SJSA1 (cell line): ENCODE data around the gene CNTNAP5. TPM values are rescaled to one million over a fixed set of nuclear protein-coding genes. Genes with fewer than 3 reads are reported as not detected.

Experiments
- DNase-seq, 2 experiments: peaks; one replicate each; pipeline ENCODE4 v3.0.0-alpha.2; 2015 to 2020; ENCODE audit warnings: low spot score in 2 of 2, low read depth in 1 of 2
- H3K27ac ChIP-seq: fragments of 250-450 bp; sonication (Bioruptor Pico); 2 replicates; pipeline ENCODE4 v1.5.1; 2020; ENCODE audit warnings: mild to moderate bottlenecking, moderate library complexity
- H3K27me3 ChIP-seq: fragments of 250-450 bp; sonication (Bioruptor Pico); replicated peaks from 2 replicates; pipeline ENCODE4 v1.5.1; 2020; ENCODE audit warnings: mild to moderate bottlenecking, moderate library complexity
- H3K36me3 ChIP-seq: fragments of 250-450 bp; sonication (Bioruptor Pico); 2 replicates; pipeline ENCODE4 v1.5.1; 2020; ENCODE audit warnings: mild to moderate bottlenecking
- H3K4me1 ChIP-seq: fragments of 250-450 bp; sonication (Bioruptor Pico); replicated peaks from 2 replicates; pipeline ENCODE4 v1.6.1; 2021; ENCODE audit warnings: mild to moderate bottlenecking
- H3K4me3 ChIP-seq: fragments of 250-450 bp; sonication (Bioruptor Pico); 2 replicates; pipeline ENCODE4 v1.5.1; 2020; ENCODE audit warnings: mild to moderate bottlenecking
- H3K9me3 ChIP-seq: fragments of 250-450 bp; sonication (Bioruptor Pico); replicated peaks from 2 replicates; pipeline ENCODE4 v1.5.1; 2020; ENCODE audit warnings: mild to moderate bottlenecking
- total RNA-seq: library from RNA; depleted of rRNA; stranded (reverse); fragments of >200 nt; shearing (Covaris generic); gene quantifications from 2 replicates; pipeline ENCODE4 v1.2.3, GENCODE V29; 2014

Gene CNTNAP5
- total RNA-seq, 1 experiment from 2014 or later = not detected

DNA sequence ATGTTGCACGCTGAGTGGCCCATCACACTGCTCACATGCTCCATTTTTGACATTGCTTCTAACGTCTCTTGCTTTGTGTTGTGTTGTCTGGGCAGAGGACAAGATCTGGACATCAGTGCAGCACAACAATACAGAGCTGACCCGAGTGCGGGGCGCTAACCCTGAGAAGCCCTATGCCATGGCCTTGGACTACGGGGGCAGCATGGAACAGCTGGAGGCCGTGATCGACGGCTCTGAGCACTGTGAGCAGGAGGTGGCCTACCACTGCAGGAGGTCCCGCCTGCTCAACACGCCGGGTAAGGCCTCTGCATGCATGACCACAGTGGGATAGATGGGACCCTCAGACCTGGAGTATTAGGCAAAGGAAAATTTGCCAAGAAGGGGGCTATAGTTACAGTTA is 622.6 kb downstream of the CNTNAP5 start:
- no peaks in the 10 kb centered on the region for H3K36me3 ChIP-seq
- H3K4me3 ChIP-seq = no peak overlapping the region
- no peak overlapping the region for H3K27ac ChIP-seq
- H3K27me3 ChIP-seq = no peaks in the 10 kb centered on the region
- 0 out of 2 replicates have a peak, but pooled peaks cover 5% of the 10 kb centered on the region for H3K9me3 ChIP-seq
- DNase-seq = no peak
- no peaks in the 10 kb centered on the region for H3K4me1 ChIP-seq

DNA sequence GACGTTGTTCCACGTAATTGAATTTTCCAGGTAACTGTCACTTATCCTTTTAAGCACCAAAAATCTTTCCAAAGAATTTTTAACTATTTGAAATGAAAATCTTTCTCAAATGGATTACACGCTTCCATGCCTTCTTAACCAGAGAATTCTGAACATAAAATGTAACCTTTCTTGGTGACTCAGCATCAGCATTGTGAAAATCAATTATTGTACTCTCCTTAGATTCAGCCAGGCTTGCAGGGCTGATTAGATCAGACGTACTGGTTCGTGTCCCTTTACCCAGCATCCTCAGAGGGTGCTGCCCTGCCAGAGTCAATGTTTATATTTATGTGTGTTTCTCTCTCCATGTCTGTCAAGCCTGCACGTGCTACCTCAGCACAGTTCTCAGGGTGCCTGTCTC is 623.9 kb downstream of the CNTNAP5 start:
- no peaks in the 10 kb centered on the region for H3K9me3 ChIP-seq
- no peak overlapping the region for H3K4me3 ChIP-seq
- no peak overlapping the region for H3K27ac ChIP-seq
- H3K36me3 ChIP-seq = no peaks in the 10 kb centered on the region
- H3K27me3 ChIP-seq = no peaks in the 10 kb centered on the region
- DNase-seq = no peak
- no peaks in the 10 kb centered on the region for H3K4me1 ChIP-seq

DNA sequence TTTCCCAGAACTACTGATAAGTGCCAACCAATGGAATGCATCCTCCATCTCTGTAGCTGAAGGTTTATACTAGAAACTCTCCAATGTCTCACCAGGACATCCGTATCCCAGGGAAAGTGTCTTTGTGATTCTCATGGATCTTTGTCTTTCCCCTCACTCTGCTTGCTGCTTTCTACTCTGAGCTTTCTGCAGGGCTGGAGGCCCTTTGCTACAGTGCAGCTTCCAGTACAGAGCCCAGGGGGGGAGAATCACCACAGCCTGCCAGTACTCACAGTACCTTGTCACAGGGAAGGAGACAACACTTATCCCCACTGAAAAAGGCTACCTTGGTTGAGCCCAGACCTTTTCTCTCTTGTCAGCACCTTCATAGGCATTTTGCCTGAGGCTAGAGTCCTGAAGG is 627.0 kb downstream of the CNTNAP5 start:
- no peak overlapping the region for H3K27ac ChIP-seq
- no peaks in the 10 kb centered on the region for H3K27me3 ChIP-seq
- 0 out of 2 replicates have a peak, but pooled peaks cover 5% of the 10 kb centered on the region for H3K9me3 ChIP-seq
- H3K36me3 ChIP-seq = no peaks in the 10 kb centered on the region
- no peak overlapping the region for H3K4me3 ChIP-seq
- no peak for DNase-seq
- no peaks in the 10 kb centered on the region for H3K4me1 ChIP-seq

DNA sequence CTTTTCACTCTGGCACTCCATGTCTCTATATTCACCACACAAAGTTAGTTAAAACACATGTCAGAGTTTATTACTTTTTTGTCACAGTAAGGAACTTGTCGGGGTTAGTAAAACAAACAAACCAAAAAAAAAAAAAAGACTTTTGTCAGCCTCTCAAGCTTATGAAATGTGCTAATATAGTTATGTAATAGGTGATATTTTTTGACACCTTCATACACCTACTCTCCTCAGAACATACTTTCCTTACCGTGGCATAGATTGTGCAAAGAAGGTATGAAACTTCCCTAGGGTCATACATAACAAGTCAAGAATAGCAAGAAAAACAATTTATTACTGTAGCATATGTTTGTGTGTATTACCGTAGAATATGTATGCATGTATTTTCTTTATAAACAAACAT is 633.3 kb downstream of the CNTNAP5 start:
- Histone ChIP-seq H3K27ac (no peak overlapping the region), H3K9me3 (peaks cover 6% of the 10 kb centered on the region; the same call in 1 of the 2 replicates), H3K4me3 (no peak overlapping the region), H3K4me1 (no peaks in the 10 kb centered on the region), H3K36me3 (no peaks in the 10 kb centered on the region), H3K27me3 (no peaks in the 10 kb centered on the region)
- no peak for DNase-seq

DNA sequence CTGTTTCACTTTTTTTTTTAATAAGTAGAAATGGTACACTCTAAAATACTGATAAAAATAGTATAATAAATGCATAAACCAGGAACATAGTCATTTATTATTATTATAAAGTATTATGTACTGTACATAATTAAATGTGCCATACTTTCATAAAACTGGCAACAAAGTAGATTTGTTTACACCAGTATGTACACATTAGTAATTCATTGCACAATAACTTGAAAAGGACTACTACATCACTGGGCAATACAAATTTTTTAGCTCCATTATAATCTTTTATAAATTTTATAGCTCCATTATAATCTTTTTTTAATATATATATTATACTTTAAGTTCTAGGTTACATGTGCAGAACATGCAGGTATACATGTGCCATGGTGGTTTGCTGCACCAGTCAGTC is 636.5 kb downstream of the CNTNAP5 start:
- no peak for DNase-seq
- Histone ChIP-seq H3K4me1 (no peaks in the 10 kb centered on the region), H3K9me3 (peaks cover 6% of the 10 kb centered on the region; the same call in 1 of the 2 replicates), H3K27me3 (no peaks in the 10 kb centered on the region), H3K27ac (no peak overlapping the region), H3K4me3 (no peak overlapping the region), H3K36me3 (no peaks in the 10 kb centered on the region)

DNA sequence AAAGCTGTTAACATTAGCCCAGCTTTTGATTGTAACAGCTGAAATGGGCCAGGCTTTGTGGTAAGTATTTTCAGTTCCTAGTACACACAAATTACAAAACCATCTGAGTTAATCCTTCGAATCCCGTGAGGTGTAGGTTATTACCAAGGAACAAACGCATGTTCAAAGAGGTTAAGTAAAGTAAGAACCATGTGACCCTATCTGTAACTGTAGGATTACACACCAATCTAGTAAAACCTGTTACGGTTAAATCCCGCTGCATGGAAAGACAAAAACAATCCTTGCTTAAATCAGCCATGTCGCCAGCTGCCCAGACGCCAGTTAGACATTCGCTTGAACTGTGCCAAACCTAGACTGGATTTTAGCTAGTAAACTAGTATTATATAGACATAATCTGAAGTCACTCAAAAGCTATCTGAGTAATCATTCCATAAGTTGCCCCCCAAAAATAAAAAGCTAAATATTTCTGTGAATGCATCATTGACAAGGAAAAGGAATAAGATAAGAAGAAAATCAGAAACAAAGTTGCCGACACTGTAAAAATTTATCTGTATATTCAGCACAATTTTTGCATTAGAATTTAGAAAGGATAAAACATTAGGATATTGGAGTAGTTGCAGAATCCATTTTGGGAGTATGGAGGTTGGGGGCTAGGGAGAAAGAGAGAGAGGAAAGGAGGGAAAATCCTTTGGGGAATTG is 638.0 kb downstream of the CNTNAP5 start:
- H3K9me3 ChIP-seq = no peaks in the 10 kb centered on the region; the same call in none of the 2 replicates
- H3K36me3 ChIP-seq = no peaks in the 10 kb centered on the region
- no peak overlapping the region for H3K4me3 ChIP-seq
- DNase-seq = no peak
- H3K27ac ChIP-seq = no peak overlapping the region
- H3K27me3 ChIP-seq = no peaks in the 10 kb centered on the region
- no peaks in the 10 kb centered on the region for H3K4me1 ChIP-seq

DNA sequence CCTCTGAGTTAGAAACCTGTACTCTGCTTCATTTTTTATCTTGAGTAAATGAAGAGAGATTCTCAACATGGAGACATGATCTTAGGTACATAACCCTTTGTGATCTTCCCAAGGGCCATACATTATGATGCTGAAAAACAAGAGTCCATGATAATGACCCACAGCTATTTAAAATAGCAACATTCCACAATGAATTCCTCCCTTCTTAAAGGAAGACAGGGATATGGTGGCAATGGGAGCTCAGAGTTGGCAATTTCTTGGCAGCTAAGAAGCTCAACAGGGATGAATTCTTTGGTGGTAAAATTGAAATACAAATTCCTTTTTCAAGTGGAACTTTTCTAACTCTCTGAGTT is 638.5 kb downstream of the CNTNAP5 start:
- H3K27ac ChIP-seq = no peak overlapping the region
- no peak overlapping the region for H3K4me3 ChIP-seq
- H3K9me3 ChIP-seq = no peaks in the 10 kb centered on the region; the same call in none of the 2 replicates
- H3K27me3 ChIP-seq = no peaks in the 10 kb centered on the region
- DNase-seq = no peak
- no peaks in the 10 kb centered on the region for H3K4me1 ChIP-seq
- no peaks in the 10 kb centered on the region for H3K36me3 ChIP-seq

DNA sequence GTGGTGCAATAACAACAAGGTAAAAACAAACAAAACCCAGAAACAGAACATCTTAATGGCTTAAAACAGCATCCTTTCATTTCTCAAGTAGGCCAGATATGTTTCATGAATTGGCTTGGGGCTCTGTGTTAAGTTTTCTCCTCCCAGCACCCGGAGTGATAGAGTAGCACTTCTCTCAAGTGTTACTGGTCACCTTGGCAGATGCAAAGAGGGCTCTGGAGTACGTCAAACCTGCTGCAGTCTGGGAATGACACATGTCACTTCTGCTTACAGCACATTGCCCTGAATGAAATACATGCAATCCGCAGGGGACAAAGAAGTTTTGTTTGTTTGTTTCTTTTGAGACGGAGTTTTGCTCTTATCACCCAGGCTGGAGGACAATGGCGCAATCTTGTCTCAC is 639.3 kb downstream of the CNTNAP5 start:
- H3K27ac ChIP-seq = no peak overlapping the region
- no peak for DNase-seq
- no peak overlapping the region for H3K4me3 ChIP-seq
- H3K36me3 ChIP-seq = no peaks in the 10 kb centered on the region
- no peaks in the 10 kb centered on the region for H3K4me1 ChIP-seq
- H3K9me3 ChIP-seq = peaks cover 3% of the 10 kb centered on the region
- H3K27me3 ChIP-seq = no peaks in the 10 kb centered on the region

DNA sequence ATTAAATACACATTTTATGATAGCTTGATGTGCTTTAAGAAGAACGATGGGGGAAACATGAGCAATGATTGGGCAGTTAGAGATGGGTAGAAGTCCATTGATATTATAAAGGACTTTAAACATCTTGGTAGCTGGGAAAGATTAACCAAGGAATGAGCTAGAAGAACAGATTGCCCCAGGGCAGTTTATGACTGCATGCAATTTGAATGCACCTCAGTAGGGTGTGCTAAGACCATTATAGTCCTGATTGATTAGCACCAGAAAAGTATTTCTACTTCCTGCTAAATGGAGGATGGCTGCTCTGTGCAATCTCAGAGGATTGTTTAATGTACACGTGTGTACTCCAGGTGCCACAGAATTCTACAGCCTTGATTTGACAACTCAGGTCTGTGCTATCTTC is 641.9 kb downstream of the CNTNAP5 start:
- DNase-seq = no peak

DNA sequence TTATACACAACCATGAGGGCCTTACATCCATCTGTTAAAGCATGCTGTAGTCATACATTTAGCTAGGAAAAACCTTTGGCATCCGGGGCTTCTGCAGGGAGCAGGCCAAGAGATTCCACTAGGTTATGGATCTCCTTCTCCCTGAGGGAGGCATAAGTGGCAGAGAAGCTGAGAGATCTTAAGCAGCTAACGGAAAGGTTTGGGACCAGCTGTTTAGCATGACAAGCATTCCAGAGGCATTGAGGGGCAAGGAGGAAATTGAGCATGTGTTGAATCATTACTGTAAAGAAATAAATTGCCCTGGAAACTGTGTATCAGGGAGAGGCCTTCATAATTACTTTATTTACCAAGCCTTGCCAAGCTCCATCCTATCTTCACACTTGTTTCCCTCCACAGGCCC is 643.1 kb downstream of the CNTNAP5 start:
- H3K36me3 ChIP-seq = no peaks in the 10 kb centered on the region
- DNase-seq = no peak
- no peaks in the 10 kb centered on the region for H3K27me3 ChIP-seq
- H3K4me1 ChIP-seq = no peaks in the 10 kb centered on the region
- H3K9me3 ChIP-seq = peaks cover 5% of the 10 kb centered on the region; the same call in 1 of the 2 replicates
- H3K27ac ChIP-seq = no peak overlapping the region
- no peak overlapping the region for H3K4me3 ChIP-seq

More for the DNA sequence above, 641.9 kb downstream of the CNTNAP5 start:
- Histone ChIP-seq H3K4me3 (no peak overlapping the region), H3K36me3 (no peaks in the 10 kb centered on the region), H3K9me3 (peaks cover 5% of the 10 kb centered on the region), H3K27me3 (no peaks in the 10 kb centered on the region), H3K27ac (no peak overlapping the region), H3K4me1 (no peaks in the 10 kb centered on the region)

DNA sequence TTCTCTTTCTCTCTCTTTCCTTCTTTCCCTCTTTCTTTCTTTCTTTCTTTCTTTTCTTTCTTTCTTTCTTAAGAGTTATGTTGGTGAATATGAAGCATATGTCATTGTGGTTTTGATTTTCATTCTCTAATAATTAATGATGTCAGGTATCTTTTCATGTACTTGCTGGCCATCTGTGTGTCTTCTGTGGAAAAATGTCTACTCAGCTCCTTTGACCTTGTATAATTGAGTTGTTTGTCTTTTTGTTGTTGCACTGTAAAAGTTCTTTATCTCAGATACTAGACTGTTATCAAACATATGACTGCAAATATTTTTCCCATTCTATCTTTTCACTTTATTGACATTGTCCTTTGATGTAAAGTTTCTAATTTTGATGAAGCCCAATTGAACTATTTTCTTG is 645.1 kb downstream of the CNTNAP5 start:
- Histone ChIP-seq H3K9me3 (peaks cover 5% of the 10 kb centered on the region; the same call in 1 of the 2 replicates), H3K27me3 (no peaks in the 10 kb centered on the region)

DNA sequence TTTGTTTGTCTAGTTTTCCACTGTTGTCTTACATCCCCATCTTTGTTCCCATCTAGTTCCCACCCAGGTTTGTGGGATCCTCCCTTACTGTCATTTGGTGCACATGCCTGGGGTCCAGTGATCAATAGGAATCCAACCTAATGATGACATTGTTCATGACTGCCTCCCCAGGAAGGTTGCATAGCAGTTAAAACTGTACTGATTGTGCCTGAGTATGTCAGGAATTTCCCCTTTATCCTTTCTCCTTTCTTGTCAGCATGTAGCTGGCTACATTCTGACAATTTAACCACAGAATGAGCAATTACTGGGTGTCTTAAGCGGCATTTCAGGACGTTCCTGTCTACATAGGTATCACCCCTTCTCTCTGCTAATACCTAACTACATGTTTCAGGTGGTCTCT is 653.0 kb downstream of the CNTNAP5 start:
- DNase-seq = no peak
- H3K36me3 ChIP-seq = no peaks in the 10 kb centered on the region
- peaks cover 8% of the 10 kb centered on the region; the same call in 1 of the 2 replicates for H3K9me3 ChIP-seq
- H3K27me3 ChIP-seq = no peaks in the 10 kb centered on the region
- no peak overlapping the region for H3K27ac ChIP-seq
- H3K4me1 ChIP-seq = no peaks in the 10 kb centered on the region
- H3K4me3 ChIP-seq = no peak overlapping the region

More for the DNA sequence above, 645.1 kb downstream of the CNTNAP5 start:
- no peak for DNase-seq
- Histone ChIP-seq H3K36me3 (no peaks in the 10 kb centered on the region), H3K4me3 (no peak overlapping the region), H3K4me1 (no peaks in the 10 kb centered on the region), H3K27ac (no peak overlapping the region)

DNA sequence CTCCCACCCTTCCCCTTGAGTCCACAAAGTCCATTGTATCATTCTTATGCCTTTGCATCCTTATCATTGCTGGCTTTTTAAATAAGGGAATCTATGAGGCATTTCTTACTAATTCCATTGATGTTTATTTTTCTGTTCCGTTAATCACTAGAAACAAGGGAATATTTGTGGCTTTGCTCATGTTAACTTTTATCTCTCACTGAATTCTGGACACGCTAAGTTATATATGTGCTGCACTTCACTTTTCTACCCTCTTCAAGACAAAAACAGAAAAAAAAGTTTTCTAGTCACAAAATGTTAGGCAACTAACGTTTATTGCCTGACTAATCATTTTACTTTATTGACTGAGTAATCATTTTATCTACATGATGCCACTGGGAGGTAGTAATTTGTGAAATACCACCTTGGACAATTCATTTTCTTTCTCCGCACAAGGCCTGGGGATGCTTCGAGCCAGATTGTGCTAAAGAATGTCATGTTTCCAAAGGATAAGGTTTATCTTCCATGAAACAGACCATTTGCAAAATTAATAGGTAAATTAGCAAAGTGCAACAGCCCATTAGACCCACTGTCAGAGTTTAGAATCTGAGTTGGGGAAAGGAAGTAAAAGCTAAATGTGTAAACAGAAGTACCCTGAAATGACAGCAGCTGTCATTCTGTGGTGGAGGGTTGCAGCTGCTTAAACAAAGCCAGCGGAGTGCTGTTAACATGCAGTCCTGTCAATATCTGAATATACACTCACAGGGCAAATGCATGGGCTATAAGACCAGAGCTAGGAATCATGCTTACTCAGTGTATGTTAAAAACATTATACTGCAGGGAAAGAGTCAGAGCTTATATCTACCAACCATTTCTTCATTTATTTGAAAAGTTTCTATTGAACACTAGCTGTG is 658.7 kb downstream of the CNTNAP5 start:
- peak in 1 of 2 experiments; percentile 1 for DNase-seq
- Histone ChIP-seq H3K4me1 (no peaks in the 10 kb centered on the region), H3K9me3 (peaks cover 4% of the 10 kb centered on the region; the same call in 1 of the 2 replicates), H3K27ac (no peak overlapping the region), H3K36me3 (no peaks in the 10 kb centered on the region), H3K4me3 (no peak overlapping the region), H3K27me3 (no peaks in the 10 kb centered on the region)

DNA sequence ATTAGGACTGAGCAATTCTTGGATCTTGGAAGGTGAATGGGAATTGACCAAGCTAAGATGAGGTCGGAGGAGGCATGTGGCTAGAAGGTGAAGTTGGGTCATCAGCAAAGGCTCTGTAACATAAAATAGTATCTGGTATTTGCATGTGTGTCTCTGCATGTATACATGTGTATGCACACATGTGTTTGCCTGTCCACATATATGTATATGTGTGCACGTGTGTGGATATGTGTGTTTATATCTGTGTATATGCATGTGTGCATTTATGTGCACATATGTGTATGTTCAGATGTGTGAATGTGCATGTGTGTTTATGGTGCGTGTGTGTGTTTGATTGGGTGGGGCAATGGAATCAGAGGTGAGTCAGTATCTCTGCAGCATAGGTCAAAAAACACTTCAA is 664.3 kb downstream of the CNTNAP5 start:
- Histone ChIP-seq H3K4me1 (no peaks in the 10 kb centered on the region), H3K36me3 (no peaks in the 10 kb centered on the region), H3K9me3 (no peaks in the 10 kb centered on the region), H3K4me3 (no peak overlapping the region), H3K27me3 (no peaks in the 10 kb centered on the region), H3K27ac (no peak overlapping the region)
- no peak for DNase-seq
